HEK293T (cell line): Measurements from ENCODE around the gene KRTAP10-2.

Experiments
- ARNT ChIP-seq: fragments of 450-650 bp; IDR thresholded peaks from 2 replicates; pipeline ENCODE4 v1.6.1; 2017; ENCODE audit warnings: mild to moderate bottlenecking
- BHLHE40 ChIP-seq: fragments of 450-650 bp; IDR thresholded peaks from 2 replicates; pipeline ENCODE4 v1.6.1; 2016; ENCODE audit warnings: mild to moderate bottlenecking, moderate library complexity, borderline replicate concordance
- CTBP1 ChIP-seq: fragments of 450-650 bp; IDR thresholded peaks from 2 replicates; pipeline ENCODE4 v1.6.1; 2016; ENCODE audit warnings: borderline replicate concordance
- FOXA1 ChIP-seq: fragments of 450-650 bp; IDR thresholded peaks from 2 replicates; pipeline ENCODE4 v1.6.1; 2016; ENCODE audit warnings: mild to moderate bottlenecking
- FOXK2 ChIP-seq: fragments of 450-650 bp; IDR thresholded peaks from 2 replicates; pipeline ENCODE4 v1.6.1; 2016; ENCODE audit warnings: mild to moderate bottlenecking
- FOXM1 ChIP-seq: fragments of 450-650 bp; IDR thresholded peaks from 2 replicates; pipeline ENCODE4 v1.6.1; 2017; ENCODE audit warnings: mild to moderate bottlenecking, borderline replicate concordance
- HDGF ChIP-seq: fragments of 450-650 bp; IDR thresholded peaks from 2 replicates; pipeline ENCODE4 v1.6.1; 2017; ENCODE audit warnings: antibody characterized with exemption, borderline replicate concordance
- L3MBTL2 ChIP-seq: fragments of 450-650 bp; conservative IDR thresholded peaks from 2 replicates; pipeline ENCODE4 v1.6.1; 2016; ENCODE audit warnings: mild to moderate bottlenecking
- LEF1 ChIP-seq: fragments of 450-650 bp; IDR thresholded peaks from 2 replicates; pipeline ENCODE4 v1.6.1; 2017; ENCODE audit warnings: mild to moderate bottlenecking, borderline replicate concordance
- PKNOX1 ChIP-seq: fragments of 450-650 bp; IDR thresholded peaks from 2 replicates; pipeline ENCODE4 v1.6.1; 2016
- SP1 ChIP-seq: fragments of 450-650 bp; IDR thresholded peaks from 2 replicates; pipeline ENCODE4 v1.6.1; 2017
- SUZ12 ChIP-seq: fragments of 450-650 bp; IDR thresholded peaks from 2 replicates; pipeline ENCODE4 v1.6.1; 2016; ENCODE audit warnings: mild to moderate bottlenecking
- TARDBP ChIP-seq: fragments of 450-650 bp; IDR thresholded peaks from 2 replicates; pipeline ENCODE4 v1.6.1; 2016
- ZNF384 ChIP-seq: fragments of 450-650 bp; IDR thresholded peaks from 2 replicates; pipeline ENCODE4 v1.6.1; 2016

- TF ChIP-seq PKNOX1 (no peak), BHLHE40 (no peak), HDGF (no peak), SP1 (no peak), ARNT (no peak), FOXM1 (no peak), TARDBP (no peak), FOXA1 (no peak), CTBP1 (no peak), SUZ12 (no peak), L3MBTL2 (no peak), FOXK2 (no peak), ZNF384 (no peak), LEF1 (no peak)
These were observed 17.0 kb upstream of the KRTAP10-2 start for GRCh38 chr21:44568261-44568660.
